HUDEP-2 (cell line): Measurements from ENCODE around the gene CTXND1.

Source experiments
- DNase-seq, 76 experiments: peaks; one replicate each; lab custom pipeline; 2025; ENCODE audit not compliant: unreplicated experiment in 76 of 76; lab: John Stamatoyannopoulos, UW

CTXND1 gene

GRCh38 chr15:80210611-80211573 lies 41.1 kb downstream of the CTXND1 start:
- no peak for DNase-seq

- DNase-seq, result no peak
Measured at GRCh38 chr15:80208758-80209734, 43.0 kb downstream of the CTXND1 start.

GRCh38 chr15:80207887-80208286 lies 44.1 kb downstream of the CTXND1 start:
- no peak for DNase-seq

- no peak for DNase-seq
Measured at GRCh38 chr15:80204231-80204630, 47.8 kb downstream of the CTXND1 start.

- DNase-seq, result no peak
Measured at GRCh38 chr15:80203361-80203885, 48.6 kb downstream of the CTXND1 start.

- DNase-seq, result no peak
Measured at GRCh38 chr15:80202641-80203360, 49.2 kb downstream of the CTXND1 start.

GRCh38 chr15:80202016-80202315 lies 50.0 kb downstream of the CTXND1 start:
- DNase-seq, result no peak

- DNase-seq, result no peak
Measured at GRCh38 chr15:80201256-80202015, 50.6 kb downstream of the CTXND1 start.

GRCh38 chr15:80199869-80200268 lies 52.1 kb downstream of the CTXND1 start:
- DNase-seq, result no peak

- DNase-seq, result no peak
Measured at GRCh38 chr15:80199366-80199765, 52.6 kb downstream of the CTXND1 start.

GRCh38 chr15:80194914-80195313 lies 57.1 kb downstream of the CTXND1 start:
- DNase-seq, result no peak

- no peak for DNase-seq
Measured at GRCh38 chr15:80194186-80194585, 57.8 kb downstream of the CTXND1 start.

GRCh38 chr15:80191897-80192595 lies 60.0 kb downstream of the CTXND1 start:
- DNase-seq, result no peak

GRCh38 chr15:80191198-80191597 lies 60.8 kb downstream of the CTXND1 start:
- DNase-seq, result no peak

GRCh38 chr15:80188251-80188650 lies 63.8 kb downstream of the CTXND1 start:
- no peak for DNase-seq

- DNase-seq, result no peak
Measured at GRCh38 chr15:80186597-80186996, 65.4 kb downstream of the CTXND1 start.

- no peak for DNase-seq
Measured at GRCh38 chr15:80186066-80186465, 65.9 kb downstream of the CTXND1 start.

GRCh38 chr15:80185152-80185551 lies 66.9 kb downstream of the CTXND1 start:
- no peak for DNase-seq

GRCh38 chr15:80184554-80184953 lies 67.5 kb downstream of the CTXND1 start:
- no peak for DNase-seq
